Measurements from ENCODE around the gene CD59.

DNA sequence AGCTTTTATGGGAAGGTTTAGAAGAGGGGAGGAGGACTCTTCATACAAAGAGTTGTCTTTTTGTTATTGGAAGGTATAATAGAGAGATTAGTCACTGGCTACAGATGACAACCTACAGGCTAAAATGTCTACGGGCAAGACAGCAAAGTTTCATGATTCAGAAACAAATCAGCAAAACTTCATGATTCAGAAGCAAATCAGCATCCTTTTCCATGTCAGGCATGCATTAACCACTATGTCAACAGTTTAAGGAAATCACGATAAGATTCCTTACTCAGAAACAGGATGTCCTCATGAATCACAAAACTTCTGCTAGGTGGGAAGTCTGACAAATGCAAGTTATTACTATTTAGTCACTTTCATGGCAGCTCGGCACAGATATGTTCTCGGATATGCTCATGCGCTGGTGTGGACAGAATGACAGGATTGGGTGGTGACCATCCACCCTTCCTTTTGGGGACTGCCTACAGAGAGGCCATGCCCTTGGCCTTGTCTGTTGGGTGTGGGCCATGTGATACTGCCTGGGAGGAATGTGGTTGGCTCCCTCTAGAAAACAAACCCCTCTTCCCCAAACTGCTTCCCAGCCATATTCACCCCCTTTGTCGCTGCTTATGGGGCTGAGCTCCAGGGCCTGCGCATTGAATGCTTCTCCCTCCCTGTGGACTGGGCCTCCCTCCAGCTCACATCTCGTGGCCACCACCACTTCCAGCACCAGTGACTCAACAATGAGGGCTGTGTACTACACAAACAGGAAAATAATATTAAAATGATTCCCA is 45.7 kb downstream of the CD59 start:
- TF ChIP-seq POLR2A (IDR thresholded peaks at IDR 0.05; ENCODE audit: low read length) (no peak), RAD21 (conservative IDR thresholded peaks at IDR 0.05 in 1 of 2, IDR thresholded peaks at IDR 0.05 in 1 of 2) (no peak; a peak in 1 of 5 replicates), EP300 (IDR thresholded peaks at IDR 0.05) (peak; percentile 79 to 90; a peak in 4 of 5 replicates)
- TF ChIP-seq, protein P1, sequence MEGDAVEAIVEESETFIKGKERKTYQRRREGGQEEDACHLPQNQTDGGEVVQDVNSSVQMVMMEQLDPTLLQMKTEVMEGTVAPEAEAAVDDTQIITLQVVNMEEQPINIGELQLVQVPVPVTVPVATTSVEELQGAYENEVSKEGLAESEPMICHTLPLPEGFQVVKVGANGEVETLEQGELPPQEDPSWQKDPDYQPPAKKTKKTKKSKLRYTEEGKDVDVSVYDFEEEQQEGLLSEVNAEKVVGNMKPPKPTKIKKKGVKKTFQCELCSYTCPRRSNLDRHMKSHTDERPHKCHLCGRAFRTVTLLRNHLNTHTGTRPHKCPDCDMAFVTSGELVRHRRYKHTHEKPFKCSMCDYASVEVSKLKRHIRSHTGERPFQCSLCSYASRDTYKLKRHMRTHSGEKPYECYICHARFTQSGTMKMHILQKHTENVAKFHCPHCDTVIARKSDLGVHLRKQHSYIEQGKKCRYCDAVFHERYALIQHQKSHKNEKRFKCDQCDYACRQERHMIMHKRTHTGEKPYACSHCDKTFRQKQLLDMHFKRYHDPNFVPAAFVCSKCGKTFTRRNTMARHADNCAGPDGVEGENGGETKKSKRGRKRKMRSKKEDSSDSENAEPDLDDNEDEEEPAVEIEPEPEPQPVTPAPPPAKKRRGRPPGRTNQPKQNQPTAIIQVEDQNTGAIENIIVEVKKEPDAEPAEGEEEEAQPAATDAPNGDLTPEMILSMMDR (IDR thresholded peaks at IDR 0.05) = no peak

All from A549 (cell line).